KMS-11 (cell line): ENCODE results near the gene KLHL3.

Experiments used
- H2AFZ ChIP-seq: fragments of 200-600 bp; sonication (generic); 2 replicates; pipeline ENCODE4 v1.6.1; 2016; ENCODE audit warnings: antibody characterized with exemption, mixed run types, low read depth
- H3K27ac ChIP-seq: fragments of 200-600 bp; sonication (generic); 2 replicates; pipeline ENCODE4 v1.6.1; 2016; ENCODE audit warnings: mild to moderate bottlenecking, mixed run types
- H3K27me3 ChIP-seq: fragments of 200-600 bp; sonication (generic); 2 replicates; pipeline ENCODE4 v1.6.1; 2017; ENCODE audit warnings: mild to moderate bottlenecking, low read depth, mixed run types, moderate library complexity; ENCODE audit not compliant: insufficient read depth
- H3K36me3 ChIP-seq: fragments of 200-600 bp; sonication (generic); 2 replicates; pipeline ENCODE4 v1.6.1; 2017; ENCODE audit warnings: mild to moderate bottlenecking, mixed run types; ENCODE audit not compliant: insufficient read depth
- H3K4me1 ChIP-seq: fragments of 200-600 bp; sonication (generic); 2 replicates; pipeline ENCODE4 v1.6.1; 2016; ENCODE audit warnings: mild to moderate bottlenecking, low read depth, mixed run types; ENCODE audit not compliant: poor library complexity, severe bottlenecking
- H3K4me2 ChIP-seq: fragments of 200-600 bp; sonication (generic); 2 replicates; pipeline ENCODE4 v1.7.0; 2016; ENCODE audit warnings: mild to moderate bottlenecking, mixed run types
- H3K4me3 ChIP-seq: fragments of 200-600 bp; sonication (generic); IDR thresholded peaks from 2 replicates; pipeline ENCODE4 v1.6.1; 2017; ENCODE audit warnings: low read depth, low read length, mixed read lengths; ENCODE audit not compliant: insufficient read depth
- H3K79me2 ChIP-seq: fragments of 200-600 bp; sonication (generic); 2 replicates; pipeline ENCODE4 v1.6.1; 2016; ENCODE audit warnings: low read depth, mixed run types; ENCODE audit not compliant: insufficient read depth
- H3K9ac ChIP-seq: fragments of 200-600 bp; sonication (generic); 2 replicates; pipeline ENCODE4 v1.6.1; 2016; ENCODE audit warnings: mild to moderate bottlenecking, mixed run types
- H4K20me1 ChIP-seq: fragments of 200-600 bp; sonication (generic); 2 replicates; pipeline ENCODE4 v1.6.1; 2016; ENCODE audit warnings: mild to moderate bottlenecking, mixed run types; ENCODE audit not compliant: insufficient read depth
- CTCF ChIP-seq: fragments of 200-600 bp; sonication (generic); conservative IDR thresholded peaks from 2 replicates; pipeline ENCODE4 v1.6.1; 2017; ENCODE audit warnings: low read depth, mild to moderate bottlenecking, antibody characterized with exemption, low read length, moderate library complexity, mixed read lengths

KLHL3 gene

DNA sequence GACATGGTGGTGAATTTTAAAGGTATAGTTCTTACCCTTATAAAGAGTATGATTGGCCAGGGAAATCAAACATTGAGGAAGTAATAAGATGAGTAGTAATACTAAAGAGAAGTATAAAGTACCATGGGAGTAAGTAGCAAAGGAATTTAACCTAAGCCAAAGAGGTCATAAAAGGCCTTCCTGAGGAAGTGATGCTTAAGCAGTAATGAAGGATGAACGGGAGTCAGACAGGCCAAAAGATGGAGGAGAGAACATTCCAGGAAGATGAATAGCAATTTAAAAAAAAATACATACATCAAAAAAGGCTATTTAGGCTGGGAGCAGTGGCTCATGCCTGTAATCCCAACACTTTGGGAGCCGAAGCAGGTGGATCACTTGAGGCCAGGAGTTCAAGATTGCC is 29.0 kb downstream of the KLHL3 start:
- Histone ChIP-seq H2AFZ (no peak overlapping the region), H3K4me3 (no peak overlapping the region), H3K27ac (no peak overlapping the region), H3K79me2 (no peaks in the 10 kb centered on the region), H3K36me3 (no peaks in the 10 kb centered on the region), H3K4me2 (no peak overlapping the region), H3K9ac (no peak overlapping the region), H4K20me1 (no peaks in the 10 kb centered on the region), H3K27me3 (no peaks in the 10 kb centered on the region), H3K4me1 (peaks cover 14% of the 10 kb centered on the region)
- TF ChIP-seq CTCF, result no peak

DNA sequence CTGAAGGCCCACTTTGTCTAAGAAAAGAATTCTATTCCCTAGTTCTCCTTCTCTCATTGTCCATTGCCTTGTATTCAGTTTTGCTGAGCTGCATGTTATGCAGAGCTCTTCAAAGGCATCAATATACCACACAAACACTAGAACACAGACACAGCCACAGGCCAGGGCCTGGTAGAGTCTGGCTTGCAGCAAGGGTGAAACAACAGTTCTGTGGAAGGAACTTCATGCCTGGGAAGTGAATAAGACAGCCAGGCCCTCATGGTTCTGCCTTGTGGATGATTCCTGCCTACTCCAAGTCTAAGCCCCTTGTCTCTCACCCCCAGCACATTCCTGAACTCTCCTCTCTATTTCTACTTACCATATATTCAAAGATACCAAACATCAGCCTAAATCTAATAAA is 30.8 kb downstream of the KLHL3 start:
- H3K4me2 ChIP-seq, result no peak overlapping the region
- no peak overlapping the region for H3K4me3 ChIP-seq
- no peak overlapping the region for H2AFZ ChIP-seq
- H3K4me1 ChIP-seq, result peaks cover 14% of the 10 kb centered on the region
- H3K27me3 ChIP-seq, result no peaks in the 10 kb centered on the region
- H3K27ac ChIP-seq, result no peak overlapping the region
- no peaks in the 10 kb centered on the region for H3K36me3 ChIP-seq
- H3K9ac ChIP-seq, result no peak overlapping the region
- no peak for TF ChIP-seq CTCF
- no peaks in the 10 kb centered on the region for H4K20me1 ChIP-seq
- H3K79me2 ChIP-seq, result no peaks in the 10 kb centered on the region

DNA sequence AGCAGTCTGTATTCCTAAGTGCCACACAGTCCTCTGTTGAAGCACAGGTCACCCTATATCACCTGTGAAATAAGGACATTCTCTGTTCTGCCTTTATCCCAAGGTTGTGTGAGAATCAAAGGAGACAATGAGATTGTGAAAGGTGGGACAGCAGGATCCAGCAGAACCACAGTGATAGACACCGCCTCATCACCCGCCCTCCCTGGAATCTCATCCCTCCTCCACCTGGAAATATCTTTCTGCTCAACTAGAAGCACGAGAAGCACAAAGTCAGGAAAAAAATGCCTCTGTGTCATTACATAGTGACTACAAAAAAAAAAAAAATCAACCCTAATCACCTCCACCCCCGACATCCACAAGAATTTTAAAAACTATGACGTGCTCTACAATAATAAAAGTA is 32.3 kb downstream of the KLHL3 start:
- Histone ChIP-seq H3K4me1 (peaks cover 3% of the 10 kb centered on the region), H2AFZ (no peak overlapping the region), H3K27ac (no peak overlapping the region), H3K27me3 (no peaks in the 10 kb centered on the region), H3K79me2 (no peaks in the 10 kb centered on the region), H4K20me1 (no peaks in the 10 kb centered on the region), H3K4me2 (no peak overlapping the region), H3K4me3 (no peak overlapping the region), H3K36me3 (no peaks in the 10 kb centered on the region), H3K9ac (no peak overlapping the region)
- no peak for TF ChIP-seq CTCF

- H3K9ac ChIP-seq, result no peak overlapping the region
- H4K20me1 ChIP-seq, result no peaks in the 10 kb centered on the region
- H3K79me2 ChIP-seq, result no peaks in the 10 kb centered on the region
- no peak overlapping the region for H3K4me3 ChIP-seq
- TF ChIP-seq CTCF, result no peak
- no peaks in the 10 kb centered on the region for H3K36me3 ChIP-seq
- H3K4me2 ChIP-seq, result no peak overlapping the region
- H3K4me1 ChIP-seq, result no peaks in the 10 kb centered on the region
- H3K27ac ChIP-seq, result no peak overlapping the region
- no peak overlapping the region for H2AFZ ChIP-seq
- no peaks in the 10 kb centered on the region for H3K27me3 ChIP-seq
These were observed 35.6 kb downstream of the KLHL3 start for GRCh38 chr5:137700282-137700680.
